Measurements from ENCODE around the gene HSH2D. TPM values are rescaled to one million over a fixed set of nuclear protein-coding genes. Genes with fewer than 3 reads are reported as not detected.
"Not testable (repeated sequence)": the region's sequence is repeated elsewhere in the genome, so short reads cannot be mapped to it uniquely, and the experiment has no call there.

Gene HSH2D
- total RNA-seq, result 0.32 TPM
- long read RNA-seq, result 0 reads

- peak; percentile 95 for DNase-seq (ENCODE audit: low spot score)
- intact Hi-C loops (cut with DNase I), result no loop called here
Observed at GRCh38 chr19:16143399-16144215, at the start of gene HSH2D. HSH2D (plus strand) TSS chr19:16143685; CDS start chr19:16148751, 5,066 bp downstream.

GRCh38 chr19:16094360-16095070 is 49.0 kb upstream of the HSH2D start:
- DNase-seq (ENCODE audit: low spot score), result no peak
- intact Hi-C loops (cut with DNase I), result no loop called here

GRCh38 chr19:16095071-16095571 is 48.4 kb upstream of the HSH2D start:
- intact Hi-C loops (cut with DNase I), result no loop called here

GRCh38 chr19:16096280-16096855 is 47.1 kb upstream of the HSH2D start:
- DNase-seq (ENCODE audit: low spot score), result no peak
- intact Hi-C loops (cut with DNase I), result no loop called here

More at GRCh38 chr19:16095071-16095571, 48.4 kb upstream of the HSH2D start:
- DNase-seq (ENCODE audit: low spot score), result no peak

- intact Hi-C loops (cut with DNase I), result no loop called here
- DNase-seq (ENCODE audit: low spot score), result no peak
Observed at GRCh38 chr19:16098416-16098768, 45.1 kb upstream of the HSH2D start.

GRCh38 chr19:16098821-16099220 is 44.7 kb upstream of the HSH2D start:
- intact Hi-C loops (cut with DNase I), result no loop called here
- no peak for DNase-seq (ENCODE audit: low spot score)

- DNase-seq (ENCODE audit: low spot score); intact Hi-C loops (cut with DNase I): not testable (repeated sequence)
Observed at GRCh38 chr19:16099314-16099965, 44.0 kb upstream of the HSH2D start.

GRCh38 chr19:16100524-16100923 is 43.0 kb upstream of the HSH2D start:
- intact Hi-C loops (cut with DNase I), result no loop called here
- DNase-seq (ENCODE audit: low spot score), result no peak

- intact Hi-C loops (cut with DNase I), result no loop called here
- DNase-seq (ENCODE audit: low spot score), result no peak
Observed at GRCh38 chr19:16104722-16105121, 38.8 kb upstream of the HSH2D start.

- no peak for DNase-seq (ENCODE audit: low spot score)
- intact Hi-C loops (cut with DNase I), result no loop called here
Observed at GRCh38 chr19:16106121-16106520, 37.4 kb upstream of the HSH2D start.

- intact Hi-C loops (cut with DNase I), result loop anchor here (2.0 to 5.0 kb wide), 3 partner anchors 33 to 76 kb away; partner anchors contain the start of gene FAM32A
- DNase-seq (ENCODE audit: low spot score), result peak; percentile 100
Observed at GRCh38 chr19:16111160-16111908, 32.2 kb upstream of the HSH2D start, which contains the start of gene RAB8A. RAB8A (plus strand) TSS chr19:16111889; CDS start chr19:16111902, 13 bp downstream.

GRCh38 chr19:16111909-16112752 is 31.4 kb upstream of the HSH2D start:
- intact Hi-C loops (cut with DNase I), result loop anchor here (2.0 to 5.0 kb wide), 3 partner anchors 33 to 75 kb away; partner anchors contain the start of gene FAM32A
- DNase-seq (ENCODE audit: low spot score), result no peak

GRCh38 chr19:16112778-16113177 is 30.7 kb upstream of the HSH2D start:
- no peak for DNase-seq (ENCODE audit: low spot score)
- intact Hi-C loops (cut with DNase I), result loop anchor here (5.0 kb wide), 2 partner anchors 70 to 75 kb away; partner anchors contain the start of gene FAM32A

- intact Hi-C loops (cut with DNase I), result loop anchor here (5.0 kb wide), 2 partner anchors 71 to 74 kb away; partner anchors contain the start of gene FAM32A
- no peak for DNase-seq (ENCODE audit: low spot score)
Observed at GRCh38 chr19:16113727-16114126, 29.8 kb upstream of the HSH2D start.

GRCh38 chr19:16115301-16116039 is 28.0 kb upstream of the HSH2D start:
- intact Hi-C loops (cut with DNase I), result no loop called here
- no peak for DNase-seq (ENCODE audit: low spot score)

GRCh38 chr19:16116067-16116466 is 27.4 kb upstream of the HSH2D start:
- intact Hi-C loops (cut with DNase I), result no loop called here
- DNase-seq (ENCODE audit: low spot score), result no peak

GRCh38 chr19:16117594-16118033 is 25.9 kb upstream of the HSH2D start:
- no peak for DNase-seq (ENCODE audit: low spot score)

More at GRCh38 chr19:16117594-16118033, 25.9 kb upstream of the HSH2D start:
- intact Hi-C loops (cut with DNase I), result no loop called here
